ENCODE measurements around the gene EPB41L5.

The EPB41L5 gene

GRCh38 chr2:120224256-120224655, 211.4 kb downstream of the EPB41L5 start:
- FAIRE-seq: no peak
- no peak for DNase-seq (ENCODE audit: low spot score)

- DNase-seq (ENCODE audit: low spot score) (no peak), FAIRE-seq (no peak)
Observed at GRCh38 chr2:120224735-120225548, 212.1 kb downstream of the EPB41L5 start.

GRCh38 chr2:120225549-120226065, 212.7 kb downstream of the EPB41L5 start:
- no peak for FAIRE-seq
- no peak for DNase-seq (ENCODE audit: low spot score)

- FAIRE-seq (no peak), DNase-seq (ENCODE audit: low spot score) (no peak)
Observed at GRCh38 chr2:120226316-120226715, 213.4 kb downstream of the EPB41L5 start.

- no peak for FAIRE-seq
- no peak for DNase-seq (ENCODE audit: low spot score)
Observed at GRCh38 chr2:120227111-120227991, 214.5 kb downstream of the EPB41L5 start.

GRCh38 chr2:120228503-120228902, 215.6 kb downstream of the EPB41L5 start:
- FAIRE-seq (no peak), DNase-seq (ENCODE audit: low spot score) (no peak)

Data from urothelium cell line (cell line).